Measurements from ENCODE around the gene PCDHGA5.
"Not testable (repeated sequence)": the region's sequence is repeated elsewhere in the genome, so short reads cannot be mapped to it uniquely, and the experiment has no call there.

Gene PCDHGA5

GRCh38 chr5:141402553-141403243, 38.7 kb downstream of the PCDHGA5 start, which contains the start of gene PCDHGA9:
TSS of gene PCDHGA9 (plus strand) at chr5:141402778. CDS start at chr5:141402953, 175 bp downstream.
- H3K27ac ChIP-seq (replicated peaks) = no peak within 1 kb of the TSS
- H3K4me3 ChIP-seq (replicated peaks; ENCODE audit: insufficient read depth, low read length) = no peak within 1 kb of the TSS
- no peaks in the 10 kb centered on the region for H3K27me3 ChIP-seq (ENCODE audit: insufficient read depth, poor library complexity, severe bottlenecking)
- TF ChIP-seq GABPA (IDR thresholded peaks at IDR 0.05; ENCODE audit: low read depth) (no peak), CTCF (IDR thresholded peaks at IDR 0.05; ENCODE audit: insufficient read depth, low read length) (peak; percentile 36)
- no peak for DNase-seq (ENCODE audit: low read depth in 1 of 2, low spot score in 1 of 2)

DNA sequence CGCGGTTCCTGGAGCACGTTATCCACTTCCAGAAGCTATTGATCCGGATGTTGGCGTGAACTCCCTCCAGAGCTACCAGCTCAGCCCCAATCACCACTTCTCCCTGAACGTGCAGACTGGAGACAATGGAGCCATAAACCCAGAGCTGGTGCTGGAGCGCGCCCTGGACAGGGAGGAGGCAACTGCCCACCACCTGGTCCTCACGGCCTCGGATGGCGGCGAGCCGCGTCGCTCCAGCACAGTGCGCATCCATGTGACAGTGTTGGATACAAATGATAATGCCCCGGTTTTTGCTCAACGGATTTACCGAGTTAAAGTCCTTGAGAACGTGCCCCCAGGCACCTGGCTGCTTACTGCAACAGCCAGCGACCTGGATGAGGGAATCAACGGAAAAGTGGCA, 39.4 kb downstream of the PCDHGA5 start:
- DNase-seq (ENCODE audit: low read depth in 1 of 2, low spot score in 1 of 2) = no peak
- TF ChIP-seq CTCF (IDR thresholded peaks at IDR 0.05; ENCODE audit: insufficient read depth, low read length) = no peak
- TF ChIP-seq POLR2AphosphoS5 (IDR thresholded peaks at IDR 0.05; ENCODE audit: low read depth) = no peak
- no peak for TF ChIP-seq SPI1 (IDR thresholded peaks at IDR 0.05; ENCODE audit: borderline replicate concordance, low read depth)
- TF ChIP-seq GABPA (IDR thresholded peaks at IDR 0.05; ENCODE audit: low read depth) = no peak
- TF ChIP-seq, protein P1, sequence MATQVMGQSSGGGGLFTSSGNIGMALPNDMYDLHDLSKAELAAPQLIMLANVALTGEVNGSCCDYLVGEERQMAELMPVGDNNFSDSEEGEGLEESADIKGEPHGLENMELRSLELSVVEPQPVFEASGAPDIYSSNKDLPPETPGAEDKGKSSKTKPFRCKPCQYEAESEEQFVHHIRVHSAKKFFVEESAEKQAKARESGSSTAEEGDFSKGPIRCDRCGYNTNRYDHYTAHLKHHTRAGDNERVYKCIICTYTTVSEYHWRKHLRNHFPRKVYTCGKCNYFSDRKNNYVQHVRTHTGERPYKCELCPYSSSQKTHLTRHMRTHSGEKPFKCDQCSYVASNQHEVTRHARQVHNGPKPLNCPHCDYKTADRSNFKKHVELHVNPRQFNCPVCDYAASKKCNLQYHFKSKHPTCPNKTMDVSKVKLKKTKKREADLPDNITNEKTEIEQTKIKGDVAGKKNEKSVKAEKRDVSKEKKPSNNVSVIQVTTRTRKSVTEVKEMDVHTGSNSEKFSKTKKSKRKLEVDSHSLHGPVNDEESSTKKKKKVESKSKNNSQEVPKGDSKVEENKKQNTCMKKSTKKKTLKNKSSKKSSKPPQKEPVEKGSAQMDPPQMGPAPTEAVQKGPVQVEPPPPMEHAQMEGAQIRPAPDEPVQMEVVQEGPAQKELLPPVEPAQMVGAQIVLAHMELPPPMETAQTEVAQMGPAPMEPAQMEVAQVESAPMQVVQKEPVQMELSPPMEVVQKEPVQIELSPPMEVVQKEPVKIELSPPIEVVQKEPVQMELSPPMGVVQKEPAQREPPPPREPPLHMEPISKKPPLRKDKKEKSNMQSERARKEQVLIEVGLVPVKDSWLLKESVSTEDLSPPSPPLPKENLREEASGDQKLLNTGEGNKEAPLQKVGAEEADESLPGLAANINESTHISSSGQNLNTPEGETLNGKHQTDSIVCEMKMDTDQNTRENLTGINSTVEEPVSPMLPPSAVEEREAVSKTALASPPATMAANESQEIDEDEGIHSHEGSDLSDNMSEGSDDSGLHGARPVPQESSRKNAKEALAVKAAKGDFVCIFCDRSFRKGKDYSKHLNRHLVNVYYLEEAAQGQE (IDR thresholded peaks at IDR 0.05; ENCODE audit: insufficient replicate concordance, low read depth) = no peak
- Histone ChIP-seq H3K4me3 (replicated peaks; ENCODE audit: insufficient read depth, low read length) (no peak overlapping the region), H3K27ac (replicated peaks) (no peak overlapping the region), H3K27me3 (ENCODE audit: insufficient read depth, poor library complexity, severe bottlenecking) (no peaks in the 10 kb centered on the region)

DNA sequence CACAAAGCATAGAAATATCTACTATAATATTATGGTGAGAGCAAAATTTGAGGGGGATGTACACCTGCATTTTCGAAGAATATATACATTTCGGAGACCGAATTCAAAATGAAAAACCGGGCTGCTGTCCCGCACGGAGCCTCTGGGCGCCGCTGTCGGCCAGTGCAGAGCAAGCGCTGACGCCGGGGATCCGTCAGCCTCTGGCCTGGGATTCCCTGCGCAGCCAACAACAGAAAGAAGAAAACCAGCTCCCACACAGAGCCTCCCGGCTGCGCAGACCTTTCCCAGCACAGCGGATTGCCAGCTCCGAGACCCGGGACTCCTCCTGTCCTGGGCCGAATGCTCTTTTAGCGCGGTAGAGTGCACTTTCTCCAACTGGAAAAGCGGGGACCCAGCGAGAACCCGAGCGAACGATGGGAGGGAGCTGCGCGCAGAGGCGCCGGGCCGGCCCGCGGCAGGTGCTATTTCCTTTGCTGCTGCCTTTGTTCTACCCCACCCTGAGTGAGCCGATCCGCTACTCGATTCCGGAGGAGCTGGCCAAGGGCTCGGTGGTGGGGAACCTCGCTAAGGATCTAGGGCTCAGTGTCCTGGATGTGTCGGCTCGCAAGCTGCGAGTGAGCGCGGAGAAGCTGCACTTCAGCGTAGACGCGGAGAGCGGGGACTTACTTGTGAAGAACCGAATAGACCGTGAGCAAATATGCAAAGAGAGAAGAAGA, 44.0 kb downstream of the PCDHGA5 start, which contains the start of gene PCDHGB6:
PCDHGB6 (plus strand) TSS at position 232 of the 716 bp plus-strand sequence; CDS start at position 414, 182 bp downstream.
- H3K27ac ChIP-seq (replicated peaks); H3K27me3 ChIP-seq (ENCODE audit: insufficient read depth, poor library complexity, severe bottlenecking); DNase-seq (ENCODE audit: low read depth in 1 of 2, low spot score in 1 of 2); H3K4me3 ChIP-seq (replicated peaks; ENCODE audit: insufficient read depth, low read length): not testable (repeated sequence)

DNA sequence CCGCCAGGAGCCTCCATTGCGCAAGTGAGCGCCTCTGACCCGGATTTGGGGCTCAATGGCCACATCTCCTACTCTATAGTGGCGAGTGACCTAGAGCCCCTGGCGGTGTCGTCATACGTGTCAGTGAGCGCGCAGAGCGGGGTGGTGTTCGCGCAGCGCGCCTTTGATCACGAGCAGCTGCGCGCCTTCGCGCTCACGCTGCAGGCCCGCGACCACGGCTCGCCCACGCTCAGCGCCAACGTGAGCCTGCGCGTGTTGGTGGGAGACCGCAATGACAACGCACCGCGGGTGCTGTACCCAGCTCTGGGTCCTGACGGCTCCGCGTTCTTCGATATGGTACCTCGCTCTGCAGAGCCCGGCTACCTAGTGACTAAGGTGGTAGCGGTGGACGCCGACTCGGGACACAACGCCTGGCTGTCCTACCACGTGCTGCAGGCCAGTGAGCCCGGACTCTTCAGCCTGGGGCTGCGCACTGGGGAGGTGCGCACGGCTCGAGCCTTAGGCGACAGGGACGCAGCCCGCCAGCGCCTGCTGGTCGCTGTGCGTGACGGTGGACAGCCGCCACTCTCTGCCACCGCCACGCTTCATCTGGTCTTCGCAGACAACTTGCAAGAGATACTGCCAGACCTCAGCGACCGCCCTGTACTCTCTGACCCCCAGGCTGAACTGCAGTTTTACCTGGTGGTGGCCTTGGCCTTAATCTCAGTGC, 45.8 kb downstream of the PCDHGA5 start:
- Histone ChIP-seq H3K4me3 (replicated peaks; ENCODE audit: insufficient read depth, low read length) (no peak overlapping the region), H3K27me3 (ENCODE audit: insufficient read depth, poor library complexity, severe bottlenecking) (peaks cover 3% of the 10 kb centered on the region), H3K27ac (replicated peaks) (no peak overlapping the region)
- no peak for DNase-seq (ENCODE audit: low read depth in 1 of 2, low spot score in 1 of 2)
- TF ChIP-seq POLR2AphosphoS5 (IDR thresholded peaks at IDR 0.05; ENCODE audit: low read depth) = no peak

DNA sequence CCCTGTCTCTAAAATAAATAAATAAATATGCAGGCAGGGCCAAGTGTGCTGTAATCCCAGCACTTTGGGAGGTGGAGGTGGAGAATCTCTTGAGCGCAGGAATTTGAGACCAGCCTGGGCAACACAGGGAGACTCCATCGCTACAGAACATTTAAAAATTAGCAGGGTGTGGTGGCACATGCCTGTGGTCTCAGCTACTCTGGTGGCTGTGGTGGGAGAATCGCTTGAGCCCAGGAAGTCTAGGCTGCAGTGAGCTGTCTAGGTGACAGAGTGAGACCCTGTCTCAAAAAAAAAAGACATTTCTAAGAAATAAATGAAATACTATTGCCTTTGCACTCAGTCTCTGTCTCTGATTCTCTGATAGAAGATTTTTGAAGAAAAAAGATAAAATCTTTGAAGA, 47.6 kb downstream of the PCDHGA5 start:
- TF ChIP-seq GABPA (IDR thresholded peaks at IDR 0.05; ENCODE audit: low read depth) (no peak), POLR2AphosphoS5 (IDR thresholded peaks at IDR 0.05; ENCODE audit: low read depth) (no peak), CTCF (IDR thresholded peaks at IDR 0.05; ENCODE audit: insufficient read depth, low read length) (no peak), SPI1 (IDR thresholded peaks at IDR 0.05; ENCODE audit: borderline replicate concordance, low read depth) (no peak)
- TF ChIP-seq, protein P1 (IDR thresholded peaks at IDR 0.05; ENCODE audit: insufficient replicate concordance, low read depth) = no peak
- no peak for DNase-seq (ENCODE audit: low read depth in 1 of 2, low spot score in 1 of 2)
- no peak overlapping the region for H3K4me3 ChIP-seq (replicated peaks; ENCODE audit: insufficient read depth, low read length)

More for the DNA sequence above, 47.6 kb downstream of the PCDHGA5 start:
- H3K27me3 ChIP-seq (ENCODE audit: insufficient read depth, poor library complexity, severe bottlenecking) = peaks cover 3% of the 10 kb centered on the region
- H3K27ac ChIP-seq (replicated peaks) = no peak overlapping the region
